Renal cortex interstitium (tissue), 11 donors: Measurements from ENCODE around the gene DOCK10. TPM values are rescaled to one million over a fixed set of nuclear protein-coding genes. Genes with fewer than 3 reads are reported as not detected.

Source experiments
- DNase-seq, 11 donors: peaks; one replicate each; pipeline ENCODE4 v3.0.0-alpha.2; 2013; ENCODE audit warnings: low read depth in 9 of 11, low spot score in 4 of 11; ENCODE audit errors: extremely low read depth in 1 of 11
- polyA plus RNA-seq, 3 donors: library from polyadenylated mRNA; unstranded; fragments of 120-200 nt; gene quantifications; one replicate each; pipeline ENCODE4 v1.2.1, GENCODE V29; 2013; ENCODE audit not compliant: insufficient read length in 3 of 3

The DOCK10 gene
- polyA plus RNA-seq, 3 donors = 8.1 to 13.9 (median 9.1) TPM

DNA sequence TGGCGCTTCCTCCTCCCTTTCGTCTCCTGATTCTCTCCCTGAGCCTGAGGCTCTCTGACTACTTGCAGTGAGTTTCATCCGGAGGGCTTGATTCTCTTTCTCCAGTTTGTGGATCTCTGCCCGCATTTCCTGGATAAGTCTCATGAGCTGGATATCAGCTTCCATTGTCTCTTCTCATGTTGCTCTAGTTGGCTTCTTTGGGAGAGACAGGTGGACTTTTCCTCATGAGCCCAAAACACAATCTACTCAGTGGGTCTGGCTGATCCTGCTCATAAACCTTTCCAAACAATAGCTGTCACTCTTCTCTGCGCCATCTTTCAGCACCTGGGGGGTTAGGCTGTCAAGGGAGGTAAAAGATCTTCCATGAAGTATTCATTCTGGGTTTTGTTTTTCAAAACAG lies 326.1 kb downstream of the DOCK10 start, which contains the start of gene CCDC195:
TSS of gene CCDC195 (minus strand) at position 165 of the 400 bp plus-strand sequence. CDS start at position 165, 0 bp downstream.
- no peak for DNase-seq
